NCI-H2227 treated with DMSO at 0.1 percent for 48 hours (cell line): ENCODE results near the gene TMEM116.
"Not testable (repeated sequence)": the region's sequence is repeated elsewhere in the genome, so short reads cannot be mapped to it uniquely, and the experiment has no call there.

ENCODE experiments used
- DNase-seq: peaks from one replicate; lab custom pipeline; 2025; lab: John Stamatoyannopoulos, UW

Gene TMEM116

DNA sequence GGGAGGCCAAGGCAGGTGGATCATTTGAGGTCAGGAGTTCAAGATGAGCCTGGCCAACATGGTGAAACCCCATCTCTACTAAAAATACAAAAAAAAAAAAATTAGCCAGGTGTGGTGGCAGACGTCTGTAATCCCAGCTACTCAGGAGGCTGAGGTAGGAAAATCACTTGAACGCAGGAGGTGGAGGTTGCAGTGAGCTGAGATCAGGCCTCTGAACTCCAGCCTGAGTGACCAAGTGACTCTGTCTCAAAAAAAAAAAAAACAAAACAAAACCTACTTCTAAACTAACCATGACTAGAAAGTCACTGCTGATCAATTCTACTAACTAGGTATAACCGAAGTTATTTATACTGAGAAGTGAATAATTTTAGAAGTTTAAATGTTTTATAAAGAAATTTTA lies 3.4 kb downstream of the TMEM116 start:
- DNase-seq: not testable (repeated sequence)

DNA sequence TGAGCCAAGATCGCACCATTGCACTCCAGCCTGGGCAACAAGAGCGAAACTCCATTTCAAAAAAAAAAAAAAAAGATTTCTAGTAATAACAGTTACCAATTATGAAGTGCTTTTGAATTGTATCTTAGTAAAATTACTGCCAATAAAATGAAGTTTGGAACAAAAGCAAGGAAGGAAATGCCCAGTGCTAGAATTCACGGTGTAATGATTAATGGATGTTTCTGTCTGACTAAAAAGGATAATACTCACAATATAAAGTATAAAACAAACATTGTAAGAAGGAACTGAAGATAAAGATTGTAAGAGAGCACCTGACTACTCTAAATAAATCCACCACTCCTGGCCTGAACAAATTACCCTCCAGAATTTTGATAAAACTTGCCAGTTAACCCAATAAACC lies 4.0 kb downstream of the TMEM116 start:
- DNase-seq: no peak

DNA sequence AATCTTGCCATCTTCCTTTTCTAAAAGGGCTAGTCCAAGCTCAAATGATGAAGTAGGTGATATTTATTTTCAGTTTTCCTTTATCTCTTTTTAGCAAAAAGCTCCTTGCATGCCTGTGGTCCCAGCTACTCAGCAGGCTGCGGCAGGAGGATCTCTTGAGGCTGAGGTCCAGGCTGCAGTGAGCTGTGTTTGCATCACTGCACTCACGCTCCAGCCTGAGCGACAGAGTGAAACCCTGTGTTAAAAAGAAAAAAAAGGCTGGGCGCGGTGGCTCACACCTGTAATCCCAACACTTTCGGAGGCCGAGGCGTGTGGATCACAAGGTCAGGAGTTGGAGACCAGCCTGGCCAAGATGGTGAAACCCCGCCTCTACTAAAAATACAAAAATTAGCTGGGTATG lies 5.0 kb downstream of the TMEM116 start:
- no peak for DNase-seq

DNA sequence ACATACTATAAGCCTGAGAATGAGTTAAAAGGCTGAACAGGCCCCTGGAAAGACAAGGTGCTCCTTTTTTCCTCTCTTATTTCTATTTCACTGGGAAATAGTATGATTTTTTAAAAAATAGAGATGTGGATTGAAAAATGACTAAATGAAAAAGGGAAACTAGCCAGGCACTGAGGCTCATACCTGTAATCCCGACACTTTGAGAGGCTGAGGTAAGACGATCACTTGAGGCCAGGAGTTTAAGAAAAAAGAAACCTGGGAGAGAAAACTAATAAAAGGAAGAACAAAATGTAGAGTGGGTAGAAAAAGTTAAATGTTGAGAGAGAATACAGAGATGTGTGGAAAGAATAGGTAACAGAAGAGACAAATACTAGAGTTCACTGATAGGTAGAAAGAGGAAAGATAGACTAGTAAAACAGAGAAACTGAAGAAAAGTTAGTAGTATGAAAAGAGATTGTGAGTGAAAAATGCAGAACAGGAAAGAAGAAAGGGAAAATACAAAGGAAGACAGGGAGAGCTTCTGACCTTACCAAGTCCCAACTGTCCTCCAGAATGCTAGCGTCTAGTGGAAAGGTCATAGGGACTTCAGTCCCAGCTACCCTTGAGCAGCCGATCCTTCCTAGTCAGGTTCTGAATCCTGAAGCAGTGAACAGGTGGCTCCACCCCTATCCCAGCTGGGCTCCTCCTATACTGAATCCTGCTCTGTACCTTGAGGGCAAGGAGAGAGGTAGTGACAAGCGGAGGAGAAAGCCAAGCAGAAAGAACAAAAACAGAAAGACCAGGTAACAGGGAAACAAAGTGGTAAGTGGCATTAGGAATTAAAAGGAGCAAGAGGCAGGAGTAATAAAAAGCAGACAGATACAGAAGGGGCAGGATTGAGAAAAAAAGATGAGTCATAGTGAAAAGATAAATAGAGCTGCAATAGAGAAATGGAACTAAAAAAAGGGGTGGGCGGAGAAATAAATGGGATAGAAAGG lies 7.3 kb downstream of the TMEM116 start:
- DNase-seq: no peak

DNA sequence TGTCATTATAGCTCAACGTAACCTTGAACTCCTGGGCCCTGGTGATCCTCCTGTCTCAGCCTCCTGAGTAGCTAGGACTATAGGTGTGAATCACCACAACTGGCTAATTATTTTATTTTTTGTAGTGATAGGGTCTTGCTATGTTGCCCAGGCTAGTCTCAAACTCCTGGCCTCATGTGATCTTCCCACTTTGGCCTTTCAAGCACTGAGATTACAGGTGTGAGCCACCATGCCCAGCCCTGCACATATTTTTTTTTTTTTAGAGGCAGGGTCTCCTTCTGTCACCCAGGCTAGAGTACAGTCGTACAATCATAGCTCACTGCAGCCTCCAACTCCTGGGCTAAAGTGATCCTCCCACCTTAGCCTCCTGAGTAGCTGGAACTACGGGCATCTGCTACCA lies 8.9 kb downstream of the TMEM116 start:
- DNase-seq: no peak

DNA sequence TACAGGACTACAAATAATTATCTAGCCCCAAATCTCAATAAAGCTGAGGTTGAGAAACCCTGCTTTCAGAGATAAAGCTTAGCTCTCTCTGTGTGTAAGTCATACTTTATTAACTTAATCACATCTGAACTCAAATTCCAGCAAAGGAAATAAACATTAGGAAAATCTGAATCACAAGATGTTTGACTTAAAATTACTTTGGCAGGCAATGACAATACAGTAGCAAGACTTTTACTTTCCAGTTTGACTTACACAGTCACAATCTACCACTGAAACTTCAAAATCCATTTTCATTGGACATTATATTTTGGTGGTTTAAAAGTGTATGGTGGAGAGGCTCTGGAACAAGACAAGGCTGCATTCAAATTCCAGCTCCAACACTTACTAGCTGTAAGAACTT lies 11.4 kb downstream of the TMEM116 start:
- no peak for DNase-seq

DNA sequence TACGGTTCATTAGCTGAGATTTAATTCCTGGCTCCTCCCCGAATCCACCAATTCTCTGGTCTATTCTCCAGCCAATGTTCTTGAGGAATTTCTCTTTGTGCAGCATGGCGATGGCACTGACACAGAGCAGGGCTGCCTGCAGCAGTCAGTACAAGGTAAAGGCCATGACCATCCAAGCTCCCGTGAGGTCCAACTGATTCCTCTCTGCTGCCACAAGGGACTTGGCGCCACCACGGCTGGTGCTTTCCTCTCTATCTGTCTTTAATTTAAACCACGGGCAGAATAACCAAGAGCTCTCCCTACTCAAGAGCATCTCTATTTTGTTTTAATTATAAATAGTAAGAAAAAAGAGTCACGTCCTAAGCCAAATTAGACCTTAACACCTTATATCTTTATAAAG lies 12.1 kb downstream of the TMEM116 start:
- no peak for DNase-seq

DNA sequence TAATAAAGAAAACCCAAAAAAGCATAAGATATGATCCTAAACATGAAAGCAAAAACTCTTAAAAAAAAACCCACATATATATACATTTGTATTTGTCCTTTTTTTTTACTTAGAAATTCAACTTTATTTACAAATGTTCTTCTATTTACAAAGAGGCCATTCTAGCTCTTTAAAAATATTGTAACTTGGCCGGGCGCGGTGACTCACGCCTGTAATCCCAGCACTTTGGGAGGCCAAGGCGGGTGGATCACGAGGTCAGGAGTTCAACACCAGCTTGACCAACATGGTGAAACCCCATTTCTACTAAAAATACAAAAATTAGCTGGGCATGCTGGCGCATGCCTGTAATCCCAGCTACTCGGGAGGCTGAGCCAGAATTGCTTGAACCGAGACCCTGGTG lies 13.8 kb downstream of the TMEM116 start:
- DNase-seq: not testable (repeated sequence)

DNA sequence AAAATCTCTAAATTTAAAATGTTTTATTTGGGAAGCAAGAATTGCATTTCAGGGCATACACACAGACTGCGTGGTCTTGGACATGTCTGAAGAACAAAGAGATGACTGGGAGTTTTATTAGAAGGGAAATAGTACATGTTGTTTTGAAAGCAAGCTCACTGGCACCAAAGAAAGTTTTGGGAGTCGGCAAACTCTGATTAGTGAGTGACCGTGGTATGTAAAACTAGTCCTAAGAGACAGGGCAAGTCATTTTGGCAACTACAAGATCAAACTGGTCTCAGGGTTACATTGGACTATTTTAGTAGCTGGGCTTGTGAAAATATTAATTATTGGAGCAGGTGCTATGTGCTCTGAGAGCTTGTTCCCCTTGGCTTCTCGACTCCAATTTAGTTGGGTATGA lies 14.9 kb downstream of the TMEM116 start:
- DNase-seq: no peak

DNA sequence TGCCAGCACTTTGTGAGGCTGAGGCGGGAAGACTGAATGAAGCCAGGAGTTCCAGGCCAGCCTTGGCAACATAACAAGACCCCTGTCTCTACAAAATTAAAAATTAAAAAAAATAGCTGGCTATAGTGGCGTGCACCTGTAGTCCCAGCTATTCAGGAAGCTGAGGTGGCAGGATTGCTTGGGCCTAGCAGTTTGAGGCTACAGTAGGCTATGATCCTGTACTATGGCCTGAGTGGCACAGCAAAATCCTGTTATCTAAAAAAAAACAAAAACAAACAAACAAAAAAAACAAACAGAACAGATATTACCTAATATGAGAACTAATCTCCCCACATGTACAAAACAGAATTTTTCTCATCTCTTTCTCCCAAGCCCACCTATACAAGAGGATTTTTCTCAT lies 15.7 kb downstream of the TMEM116 start:
- DNase-seq: no peak

DNA sequence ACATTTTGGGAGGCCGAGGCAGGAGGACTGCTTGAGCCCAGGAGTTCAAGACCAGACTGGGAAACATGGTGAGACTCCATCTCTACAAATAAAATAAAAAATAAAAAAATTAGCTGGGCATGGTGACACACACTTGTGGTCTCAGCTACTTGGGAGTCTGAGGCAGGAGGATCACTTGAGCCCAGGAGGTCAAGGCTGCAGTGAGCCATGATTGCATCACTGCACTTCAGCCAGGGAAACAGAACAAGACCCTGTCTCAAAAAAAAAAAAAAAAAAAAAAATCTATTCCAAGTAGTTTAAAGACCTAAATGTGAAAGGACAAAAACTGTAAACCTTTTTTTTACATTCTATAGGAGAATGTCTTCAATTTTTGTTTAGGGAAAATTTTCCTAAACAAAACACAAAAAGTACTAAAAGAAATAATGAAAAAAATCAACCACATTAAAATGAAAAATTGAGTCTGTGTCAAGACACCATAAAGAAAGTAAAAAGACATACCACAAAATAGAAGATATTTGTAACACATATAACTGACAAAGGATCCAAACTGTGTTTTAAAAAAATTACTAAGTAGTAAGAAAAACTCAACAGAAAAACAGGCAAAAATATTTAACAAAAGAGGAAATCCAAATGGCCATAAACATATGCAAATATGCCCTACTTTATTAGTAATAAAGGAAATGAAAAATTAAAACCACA lies 17.0 kb downstream of the TMEM116 start:
- DNase-seq: no peak

DNA sequence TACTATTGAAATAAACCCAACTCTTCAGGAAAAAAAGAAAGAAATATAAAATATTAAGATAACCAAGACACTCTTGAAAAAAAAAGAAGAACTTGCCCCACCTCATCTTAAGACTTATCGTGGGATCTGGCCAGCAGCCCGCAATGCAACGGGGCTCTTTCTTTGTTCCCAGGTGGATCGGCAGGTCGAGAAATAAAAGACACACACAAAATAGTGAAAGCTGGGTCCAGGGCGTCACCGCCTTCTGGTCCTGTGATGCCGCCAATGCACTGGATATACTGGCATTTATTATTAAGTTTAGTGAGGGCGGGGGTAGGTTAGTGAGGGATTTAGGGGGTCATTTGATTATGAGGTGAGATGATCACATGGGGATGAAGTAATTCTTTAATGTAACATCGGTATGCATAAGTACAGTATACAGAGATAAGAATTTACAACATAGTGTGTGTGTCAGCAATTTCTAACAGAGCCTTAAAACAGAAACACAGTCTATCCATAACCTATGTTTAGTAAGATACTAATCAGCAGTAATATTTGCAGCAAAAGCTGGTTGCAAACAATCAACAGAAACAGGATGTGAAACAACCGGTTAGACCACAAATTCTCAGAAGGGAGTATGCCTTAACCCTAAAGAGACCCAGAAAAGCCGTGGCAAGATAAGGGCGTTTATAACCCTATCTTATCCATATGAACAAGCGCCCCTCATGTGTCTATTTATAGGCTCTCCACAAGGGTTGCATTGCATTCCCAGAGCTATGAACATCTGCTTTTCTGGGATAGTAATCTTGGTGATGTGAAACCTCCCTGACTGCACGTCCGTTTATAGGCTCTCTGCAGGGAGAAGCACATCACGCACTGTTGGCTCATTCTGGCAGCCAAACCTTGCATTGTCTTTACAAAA lies 18.5 kb downstream of the TMEM116 start:
- not testable (repeated sequence) for DNase-seq

DNA sequence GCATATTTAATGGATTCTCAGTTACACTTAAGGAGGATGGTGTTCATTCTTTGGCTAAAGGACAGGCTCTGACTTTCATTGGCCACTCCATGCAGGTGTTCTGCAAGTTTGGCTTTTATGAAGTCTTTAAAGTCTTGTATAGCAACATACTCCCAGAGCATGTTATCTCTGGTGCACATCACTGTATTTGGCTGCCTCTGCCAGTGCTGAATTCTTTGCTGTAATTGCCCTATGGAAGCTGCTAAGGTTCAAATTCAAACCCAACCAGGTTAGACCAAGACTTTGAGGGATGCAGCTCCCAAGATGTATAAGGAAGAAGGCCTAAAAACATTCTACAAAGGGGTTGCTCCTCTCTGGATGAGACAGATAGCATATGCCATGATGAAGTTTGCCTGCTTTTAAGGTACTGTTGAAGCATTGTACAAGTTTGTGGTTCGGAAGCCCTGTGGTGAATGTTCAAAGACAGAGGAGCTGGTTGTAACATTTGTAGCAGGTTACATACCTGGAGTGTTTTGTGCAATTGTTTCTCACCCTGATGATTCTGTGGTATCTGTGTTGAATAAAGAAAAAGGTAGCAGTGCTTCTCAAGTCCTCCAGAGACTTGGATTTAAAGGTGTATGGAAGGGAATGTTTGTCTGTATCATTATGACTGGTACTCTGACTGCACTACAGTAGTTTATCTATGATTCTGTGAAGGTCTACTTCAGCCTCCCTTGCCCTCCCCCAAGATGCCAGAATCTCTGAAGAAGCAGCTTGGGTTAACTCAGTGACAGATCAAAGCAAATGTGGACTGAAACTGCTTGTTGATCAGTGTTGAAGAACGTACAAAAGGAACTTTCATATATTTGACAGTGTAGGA lies 19.4 kb downstream of the TMEM116 start:
- no peak for DNase-seq

DNA sequence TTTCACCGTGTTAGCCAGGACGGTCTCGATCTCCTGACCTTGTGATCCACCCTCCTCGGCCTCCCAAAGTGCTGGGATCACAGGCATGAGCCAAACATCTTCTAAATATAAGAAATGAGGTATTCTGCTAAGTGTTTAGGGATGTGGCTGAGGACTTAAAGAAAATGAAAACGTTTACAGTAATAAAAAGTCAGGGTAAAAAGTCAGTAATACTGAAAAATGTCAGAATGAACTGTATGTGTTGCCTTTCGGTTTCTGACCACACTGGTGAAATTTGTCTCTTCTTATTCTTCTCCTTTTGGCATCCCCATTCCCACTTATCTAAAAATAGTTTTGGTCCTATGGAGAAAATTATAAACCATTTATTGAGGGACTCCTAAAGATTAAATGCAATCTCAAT lies 20.5 kb downstream of the TMEM116 start:
- DNase-seq: no peak

DNA sequence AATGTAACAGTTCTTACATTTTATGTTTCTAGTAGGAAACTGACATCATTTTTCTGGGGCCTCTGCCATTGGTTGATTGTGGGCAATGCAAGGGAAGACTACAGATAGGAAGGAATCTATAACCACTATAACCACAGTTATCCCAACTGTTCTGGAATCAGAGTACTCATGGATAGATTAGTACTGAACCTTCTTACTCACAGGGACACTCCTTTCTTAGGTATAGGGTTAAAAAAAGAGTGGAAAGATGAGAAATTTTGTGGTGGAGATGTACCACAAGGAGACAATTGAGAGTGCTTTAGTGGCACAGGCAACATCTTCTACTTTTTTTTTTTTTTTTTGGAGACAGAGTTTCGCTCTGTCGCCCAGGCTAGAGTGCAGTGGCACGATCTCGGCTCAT lies 21.0 kb downstream of the TMEM116 start:
- no peak for DNase-seq

DNA sequence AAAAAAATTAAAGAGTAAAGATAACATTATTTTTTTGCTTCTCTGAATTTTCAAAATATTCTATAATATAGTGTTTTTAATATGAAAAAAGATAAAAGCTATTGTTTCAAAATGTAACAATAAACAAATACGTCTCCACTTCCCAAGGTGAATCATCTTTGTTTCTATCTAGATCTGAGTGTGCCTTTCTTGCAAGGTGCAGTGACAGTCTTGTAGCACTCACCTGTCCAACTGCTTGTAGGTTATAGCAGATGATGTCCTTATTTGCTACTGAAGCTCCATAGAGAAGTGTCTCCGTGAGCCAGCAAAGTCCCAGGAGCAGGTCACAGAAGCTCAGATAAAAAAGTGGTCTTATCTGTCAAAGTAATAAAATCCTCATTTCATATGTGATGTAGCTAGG lies 21.4 kb downstream of the TMEM116 start:
- no peak for DNase-seq

DNA sequence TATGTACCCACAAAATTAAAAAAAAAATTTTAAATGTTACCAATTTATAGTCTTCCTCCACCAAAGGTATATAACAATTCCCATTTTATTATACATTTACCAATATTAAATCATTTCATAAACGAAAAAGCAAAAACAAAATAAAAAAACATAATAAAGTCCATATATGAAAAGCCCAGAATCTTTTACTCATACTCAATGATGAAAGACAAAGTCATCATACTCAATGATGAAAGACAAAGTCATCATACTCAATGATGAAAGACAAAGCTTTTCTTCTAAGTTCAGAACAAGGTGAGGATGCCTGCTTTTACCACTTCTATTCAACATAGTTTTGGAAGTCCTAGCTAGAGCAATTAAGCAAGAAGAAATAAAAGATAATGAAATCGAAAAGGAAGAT lies 28.1 kb downstream of the TMEM116 start:
- DNase-seq: no peak

DNA sequence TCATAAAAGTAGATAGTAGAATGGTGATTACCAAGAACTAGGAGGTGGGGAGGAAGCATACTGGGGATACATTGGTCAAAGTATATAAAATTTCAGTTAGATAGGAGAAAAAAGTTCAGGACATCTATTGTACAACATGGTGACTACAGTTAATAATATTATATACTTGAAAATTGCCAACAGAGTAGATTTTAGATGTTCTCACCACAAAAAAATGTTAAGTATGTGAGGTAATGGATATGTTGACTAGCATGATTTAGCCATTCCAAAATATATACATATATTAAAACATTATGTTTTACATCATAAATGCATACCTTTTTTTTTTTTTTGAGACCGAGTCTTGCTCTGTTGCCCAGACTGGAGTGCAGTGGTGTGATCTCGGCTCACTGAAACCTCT lies 31.0 kb downstream of the TMEM116 start:
- DNase-seq: no peak

DNA sequence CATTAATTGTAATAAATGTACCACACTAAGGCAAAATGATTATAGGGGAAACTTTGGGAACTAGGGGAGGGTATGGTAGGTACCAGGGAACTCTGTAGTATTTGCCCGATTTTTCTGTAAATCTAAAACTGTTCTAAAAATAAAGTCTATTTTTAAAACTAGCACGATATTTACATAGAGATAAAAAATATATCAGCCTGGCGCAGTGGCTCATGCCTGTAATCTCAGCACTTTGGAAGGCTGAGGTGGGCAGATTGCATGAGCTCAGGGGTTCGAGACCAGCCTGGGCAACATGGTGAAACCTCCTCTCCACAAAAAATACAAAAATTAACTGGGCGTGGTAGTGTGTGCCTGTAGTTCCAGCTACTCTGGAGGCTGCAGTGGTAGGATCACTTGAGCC lies 32.4 kb downstream of the TMEM116 start:
- no peak for DNase-seq

DNA sequence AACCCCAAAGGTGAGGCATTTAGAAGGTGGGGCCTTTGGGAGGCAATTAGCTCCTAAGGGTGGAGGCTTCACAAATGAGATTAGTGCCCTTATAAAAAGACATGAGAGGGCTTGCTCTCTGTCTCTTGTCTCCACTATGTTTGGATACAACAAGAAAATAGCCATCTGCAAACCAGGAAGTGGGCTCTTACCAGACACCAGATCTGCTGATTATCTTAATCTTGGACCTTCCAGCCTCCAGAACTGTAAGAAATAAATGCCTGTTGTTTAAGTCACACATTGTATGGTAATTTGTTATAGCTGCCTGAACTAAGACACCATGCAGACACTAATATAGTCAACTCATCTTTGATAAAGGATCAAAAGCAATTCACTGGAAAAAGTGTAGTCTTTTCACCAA lies 34.4 kb downstream of the TMEM116 start:
- no peak for DNase-seq

DNA sequence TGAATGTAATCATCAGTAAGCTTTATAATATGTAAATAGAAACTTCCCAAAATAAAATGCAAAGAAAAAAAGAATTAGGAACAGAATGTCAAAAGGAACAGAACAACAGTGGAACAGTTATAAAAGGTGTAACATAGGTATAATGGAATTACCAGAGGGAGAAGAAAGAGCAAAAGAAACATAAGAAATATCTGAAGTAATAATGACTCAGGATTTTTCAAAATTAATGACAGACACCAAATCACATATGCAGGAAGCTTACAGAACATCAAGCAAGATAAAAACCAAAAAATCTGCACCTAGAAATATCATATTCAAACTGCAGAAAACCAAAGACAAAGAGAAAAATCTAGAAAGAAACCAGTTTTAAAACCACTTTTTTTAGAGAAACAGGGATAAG lies 36.1 kb downstream of the TMEM116 start:
- DNase-seq: no peak
